NCI-H2081 treated with DMSO at 0.1 percent for 48 hours (cell line): ENCODE data around the gene KHK.

Source experiments
- DNase-seq: peaks from one replicate; lab custom pipeline; 2025; lab: John Stamatoyannopoulos, UW

Gene KHK

DNA sequence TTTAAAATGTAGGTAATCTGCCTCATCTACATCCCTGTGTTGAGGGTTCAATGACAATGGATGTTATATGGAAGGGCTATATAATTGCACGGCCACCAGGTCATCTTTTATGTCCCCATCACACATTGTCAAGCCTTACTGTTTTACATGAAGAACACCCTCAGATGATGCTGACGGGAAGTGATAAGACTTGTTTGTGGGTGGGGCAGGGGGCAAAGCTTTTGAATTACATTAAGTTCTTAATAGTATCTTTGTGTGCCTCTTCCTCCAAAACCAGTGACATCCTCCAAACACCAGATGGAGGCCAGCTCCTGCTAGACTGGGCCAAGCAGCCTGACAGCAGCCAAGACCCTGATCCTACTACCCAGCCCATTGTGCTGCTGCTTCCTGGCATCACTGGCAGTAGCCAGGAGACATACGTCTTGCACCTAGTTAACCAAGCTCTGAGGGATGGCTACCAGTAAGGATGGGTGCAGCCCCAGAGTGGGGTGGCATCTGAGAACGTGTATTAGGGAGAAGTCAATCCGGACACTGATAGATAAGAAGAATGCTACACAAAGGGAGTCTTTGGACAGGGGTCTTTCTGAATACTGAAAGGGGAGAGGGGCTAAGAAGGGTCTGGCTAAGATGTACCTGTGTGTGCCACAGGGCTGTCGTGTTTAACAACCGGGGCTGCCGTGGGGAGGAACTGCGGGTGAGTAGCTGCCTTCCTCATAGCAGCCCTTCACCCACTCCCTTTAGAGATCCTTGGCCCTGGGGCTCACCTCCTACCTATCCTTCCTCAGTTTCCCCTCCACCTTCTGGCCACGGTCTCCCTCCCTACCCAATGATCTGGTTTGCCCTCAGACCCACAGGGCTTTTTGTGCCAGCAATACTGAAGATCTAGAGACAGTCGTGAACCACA, 42.3 kb downstream of the KHK start:
- no peak for DNase-seq

DNA sequence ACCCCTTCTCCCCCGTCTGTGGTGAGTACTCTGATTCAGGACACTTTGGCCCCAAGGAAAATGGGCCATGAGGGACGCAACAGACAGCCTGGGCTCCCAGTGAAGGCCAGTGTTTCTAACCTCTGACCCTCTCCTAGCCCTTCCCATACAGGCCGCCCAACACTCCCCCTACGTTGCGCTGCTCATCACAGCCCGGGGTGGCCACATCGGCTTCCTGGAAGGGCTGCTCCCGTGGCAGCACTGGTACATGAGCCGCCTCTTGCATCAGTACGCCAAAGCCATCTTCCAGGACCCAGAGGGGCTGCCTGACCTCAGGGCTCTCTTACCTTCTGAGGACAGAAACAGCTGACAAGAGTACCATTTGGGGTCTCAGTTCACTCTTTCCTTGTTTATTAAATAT, 43.8 kb downstream of the KHK start:
- no peak for DNase-seq

- DNase-seq, result no peak
Observed at GRCh38 chr2:27131429-27131828, 44.9 kb downstream of the KHK start.

DNA sequence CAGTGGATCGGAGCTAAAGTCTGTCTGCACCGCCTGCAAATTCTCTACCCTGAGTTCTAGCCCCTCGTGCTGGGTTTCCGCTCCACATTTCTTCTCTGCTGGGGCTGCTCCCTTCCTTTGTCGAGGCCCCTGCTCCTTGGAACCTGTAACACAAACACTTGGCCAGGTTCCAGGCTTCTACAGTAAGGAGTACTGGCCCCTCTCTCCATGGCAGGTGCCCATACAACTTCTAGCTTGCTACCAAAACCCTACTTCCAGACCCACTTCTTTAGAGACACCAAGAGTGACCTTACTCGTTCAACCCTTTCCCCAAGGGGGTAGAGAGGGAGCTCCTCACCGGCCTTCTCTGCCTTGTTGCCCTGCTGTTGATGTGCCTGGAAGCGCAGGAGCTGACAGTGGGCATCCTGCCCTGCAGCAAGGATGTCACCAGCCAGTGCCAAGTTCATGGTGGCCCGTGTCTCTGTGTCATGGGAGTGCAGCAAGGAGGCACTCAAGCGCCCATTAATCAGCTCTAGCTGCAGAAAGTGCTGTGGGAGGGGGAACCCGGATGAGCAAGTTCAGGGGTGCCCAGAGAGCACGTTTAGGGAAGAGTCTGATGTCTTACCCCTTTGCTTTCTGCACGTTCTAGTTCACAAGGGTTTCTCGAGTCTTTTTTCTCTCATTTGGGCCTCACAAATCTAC, 46.8 kb downstream of the KHK start:
- no peak for DNase-seq

- peak; percentile 85 for DNase-seq
Observed at GRCh38 chr2:27133905-27134780, 47.6 kb downstream of the KHK start, which contains the start of gene PREB. PREB (minus strand) TSS chr2:27134636; CDS start chr2:27134421, 215 bp downstream.

DNA sequence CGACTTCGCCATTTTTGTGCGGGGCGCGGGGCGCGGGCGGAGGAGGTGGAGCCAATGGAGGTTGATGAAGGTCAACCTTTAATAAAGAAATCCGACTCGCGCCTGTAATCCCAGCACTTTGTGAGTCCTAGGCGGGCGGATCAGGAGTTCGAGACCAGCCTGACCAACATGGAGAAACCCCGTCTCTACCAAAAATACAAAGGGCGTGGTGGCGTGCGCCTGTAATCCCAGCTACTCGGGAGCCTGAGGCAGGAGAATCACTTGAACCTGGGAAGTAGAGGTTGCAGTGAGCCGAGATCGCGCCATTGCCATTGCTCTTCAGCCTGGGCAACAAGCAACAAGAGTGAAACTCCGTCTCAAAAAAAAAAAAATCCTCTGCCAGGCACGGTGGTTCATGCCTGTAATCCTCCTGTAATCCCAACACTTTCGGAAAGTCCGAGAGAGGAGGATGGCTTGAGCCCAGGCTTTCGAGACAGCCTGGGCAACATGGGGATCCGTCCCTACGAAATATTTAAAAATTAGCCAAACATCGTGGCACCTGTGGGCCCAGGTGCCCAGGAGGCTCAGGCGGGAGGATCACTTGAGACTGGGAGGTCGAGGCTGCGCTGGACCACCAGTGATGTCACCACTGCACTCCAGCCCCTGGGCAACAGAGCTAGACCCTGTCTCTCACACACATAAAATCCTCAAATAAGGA, 48.4 kb downstream of the KHK start:
- no peak for DNase-seq

DNA sequence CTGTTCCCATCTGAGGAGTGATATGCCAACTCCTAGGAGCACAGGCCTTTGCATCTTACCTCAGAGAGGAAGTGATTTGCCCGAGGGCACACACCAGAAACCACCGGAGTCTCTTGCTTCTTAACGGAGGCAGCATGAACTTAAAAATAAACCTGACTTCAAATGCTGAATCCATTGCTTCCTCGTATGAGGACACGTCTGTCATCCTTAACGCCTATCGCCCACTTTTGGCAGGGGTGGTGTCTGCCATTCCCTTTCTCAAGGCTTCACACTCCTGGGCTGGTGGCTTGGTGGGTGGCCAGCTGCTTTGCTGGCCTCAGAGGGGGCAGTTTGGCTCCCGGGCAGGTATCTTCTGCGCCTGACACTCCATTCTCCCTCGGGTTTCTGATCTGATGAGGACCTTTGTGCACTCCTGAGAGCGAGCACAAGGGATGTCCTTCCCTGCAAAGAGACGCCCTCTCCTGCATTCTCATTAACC, 48.9 kb downstream of the KHK start:
- DNase-seq, result no peak

- no peak for DNase-seq
Observed at GRCh38 chr2:27136751-27137150, 50.2 kb downstream of the KHK start.

GRCh38 chr2:27137322-27137935, 50.9 kb downstream of the KHK start:
- no peak for DNase-seq

GRCh38 chr2:27138111-27138510, 51.5 kb downstream of the KHK start:
- no peak for DNase-seq

GRCh38 chr2:27139310-27139709, 52.7 kb downstream of the KHK start, which contains the start of gene PRR30:
PRR30 (minus strand) TSS chr2:27139410; CDS start chr2:27138329, 1,081 bp downstream.
- no peak for DNase-seq

- no peak for DNase-seq
Observed at GRCh38 chr2:27143285-27143684, 56.7 kb downstream of the KHK start.

GRCh38 chr2:27145682-27146081, 59.1 kb downstream of the KHK start:
- no peak for DNase-seq

DNA sequence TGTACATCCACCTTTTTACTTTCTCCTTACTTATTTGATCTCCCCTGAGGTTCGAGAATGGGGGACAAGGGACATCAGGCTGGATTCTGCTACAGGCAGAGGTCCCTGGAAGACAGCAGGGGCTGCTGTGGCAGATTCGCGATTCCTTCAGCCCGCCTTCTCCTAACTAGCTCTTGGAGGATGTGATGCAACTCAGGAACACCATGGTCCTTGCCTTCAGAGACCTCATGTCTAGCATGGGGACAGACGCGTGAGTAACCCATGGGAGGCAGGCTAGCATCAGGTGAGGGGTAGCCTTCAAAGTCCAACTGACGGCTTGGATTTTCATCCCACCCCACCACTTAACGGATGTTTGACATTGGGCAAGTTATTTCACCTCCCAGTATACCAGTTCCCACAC, 61.4 kb downstream of the KHK start:
- no peak for DNase-seq

GRCh38 chr2:27148801-27149439, 62.3 kb downstream of the KHK start, which contains the start of gene TCF23:
TCF23 (plus strand) TSS chr2:27149004; CDS start chr2:27149134, 130 bp downstream.
- no peak for DNase-seq

DNA sequence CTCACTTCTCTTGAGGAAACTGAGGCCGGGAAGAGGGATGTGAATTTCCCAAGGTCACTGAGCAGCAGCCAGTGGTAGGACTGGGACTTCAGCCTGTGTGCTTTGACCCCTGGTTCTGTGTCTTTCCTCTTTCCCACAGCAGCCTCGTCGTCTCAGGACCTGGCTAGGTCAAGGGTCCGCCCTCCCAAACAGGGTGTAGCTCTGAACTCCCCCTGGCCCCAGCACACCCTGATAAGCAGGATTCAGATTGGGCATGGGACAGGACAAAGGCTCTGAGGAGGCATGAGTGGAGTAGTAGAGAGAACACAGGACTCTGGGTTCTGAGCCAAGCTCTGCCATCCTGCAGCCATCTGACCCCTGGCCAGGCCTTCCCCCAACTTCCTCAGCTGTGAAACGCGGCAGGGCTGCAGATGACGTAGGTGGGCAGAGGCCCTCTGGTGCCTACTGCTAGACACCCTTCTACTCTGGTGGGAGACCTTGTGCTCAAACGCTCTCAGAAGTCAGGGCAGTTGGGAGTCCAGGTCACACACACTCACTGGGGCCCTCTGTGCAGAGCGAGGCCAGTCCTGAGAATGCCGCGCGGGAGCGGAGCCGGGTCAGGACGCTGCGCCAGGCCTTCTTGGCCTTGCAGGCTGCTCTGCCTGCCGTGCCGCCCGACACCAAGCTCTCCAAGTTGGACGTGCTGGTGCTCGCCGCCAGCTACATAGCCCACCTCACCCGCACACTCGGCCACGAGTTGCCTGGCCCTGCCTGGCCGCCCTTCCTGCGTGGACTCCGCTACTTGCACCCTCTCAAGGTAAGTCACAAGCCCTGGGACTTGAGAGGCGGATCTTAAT, 63.2 kb downstream of the KHK start:
- DNase-seq, result no peak
